Measurements from ENCODE around the gene MYMK. TPM values are rescaled to one million over a fixed set of nuclear protein-coding genes. Genes with fewer than 3 reads are reported as not detected.

MYMK gene
- polyA plus RNA-seq, 3 donors = 0.30 TPM; not detected in 2

DNA sequence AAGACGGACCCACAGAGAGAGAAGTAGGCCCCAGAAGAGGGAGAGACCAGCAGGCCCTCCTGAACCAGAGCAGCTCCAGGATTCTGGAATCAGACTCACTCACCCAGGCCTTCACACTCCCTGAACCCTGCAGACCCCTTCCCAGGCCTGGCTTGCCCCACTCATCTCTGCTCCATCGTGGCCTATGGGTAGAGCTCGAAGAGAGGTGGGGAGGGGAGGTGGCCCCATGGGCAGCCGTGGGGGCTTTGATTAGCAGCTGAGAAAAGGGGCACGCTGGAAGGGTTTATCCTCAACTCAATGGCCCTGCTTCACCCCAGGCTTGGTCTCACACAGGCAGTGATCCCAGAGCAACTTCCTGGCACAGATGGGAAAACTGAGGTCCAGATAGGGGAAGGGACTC lies 613 bp downstream of the MYMK start:
- no peak for DNase-seq (ENCODE audit: extremely low read depth in 1 of 11, low read depth in 9 of 11, low spot score in 4 of 11)

DNA sequence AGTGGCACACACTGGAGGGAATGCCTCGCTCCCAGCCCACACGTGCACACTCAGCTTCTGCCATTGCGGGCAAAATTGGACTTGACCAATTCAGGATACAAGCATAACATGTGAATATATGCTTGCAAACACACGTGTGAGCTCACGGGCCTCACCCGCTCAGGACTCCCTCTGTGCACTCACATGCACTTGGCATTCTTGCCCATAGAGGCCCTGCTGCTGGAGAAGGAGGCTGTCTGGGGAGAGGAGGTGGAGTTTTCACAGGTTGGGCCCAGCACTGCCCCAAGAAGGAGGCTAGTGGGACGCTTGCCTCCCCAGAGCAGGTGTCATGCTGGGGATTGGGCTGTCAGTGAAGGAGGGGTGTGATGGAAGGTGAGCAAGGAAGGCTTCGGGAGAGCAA lies 1.7 kb downstream of the MYMK start:
- DNase-seq (ENCODE audit: extremely low read depth in 1 of 11, low read depth in 9 of 11, low spot score in 4 of 11) = no peak

DNA sequence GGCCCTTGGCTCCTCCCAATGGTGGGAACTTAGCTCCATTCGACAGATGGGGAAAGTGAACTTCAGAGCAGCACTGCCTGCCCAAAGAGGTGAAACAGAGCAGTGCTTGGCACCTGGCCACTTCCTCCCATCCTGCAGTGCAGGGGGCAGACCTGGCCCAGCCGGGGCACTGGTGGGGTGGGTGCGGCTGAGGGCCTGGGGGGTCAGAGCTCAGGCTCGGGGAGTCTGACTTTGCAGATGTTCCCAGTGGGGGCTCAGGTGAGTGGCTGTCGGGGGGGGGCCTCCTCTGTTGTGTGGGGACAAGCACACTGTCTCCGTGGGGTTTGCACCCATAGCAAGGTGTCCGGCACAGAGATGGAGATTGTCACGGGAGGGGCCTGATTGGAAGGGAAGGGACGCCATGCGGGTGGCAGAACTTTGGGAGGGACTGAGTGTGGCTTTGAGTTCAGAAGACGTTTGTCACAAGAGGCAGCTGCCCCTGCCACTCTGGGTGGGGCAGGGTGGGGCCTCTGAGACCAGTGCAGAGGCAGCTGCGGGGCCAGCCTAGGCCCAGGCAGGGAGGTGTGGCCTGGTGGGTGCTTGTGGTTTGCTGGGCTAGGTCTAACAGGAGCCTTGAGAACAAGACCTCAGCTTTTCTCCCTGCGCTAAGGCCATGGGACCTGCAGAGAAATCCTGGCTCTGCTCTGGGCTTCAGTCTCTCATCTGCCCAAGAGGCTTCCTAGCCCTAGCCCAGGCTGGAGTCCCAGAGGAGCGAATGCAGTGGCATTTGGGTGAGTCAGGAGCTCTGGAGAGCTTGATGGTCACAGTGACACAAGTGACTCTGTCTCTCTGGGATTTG lies 2.5 kb downstream of the MYMK start:
- no peak for DNase-seq (ENCODE audit: extremely low read depth in 1 of 11, low read depth in 9 of 11, low spot score in 4 of 11)

DNA sequence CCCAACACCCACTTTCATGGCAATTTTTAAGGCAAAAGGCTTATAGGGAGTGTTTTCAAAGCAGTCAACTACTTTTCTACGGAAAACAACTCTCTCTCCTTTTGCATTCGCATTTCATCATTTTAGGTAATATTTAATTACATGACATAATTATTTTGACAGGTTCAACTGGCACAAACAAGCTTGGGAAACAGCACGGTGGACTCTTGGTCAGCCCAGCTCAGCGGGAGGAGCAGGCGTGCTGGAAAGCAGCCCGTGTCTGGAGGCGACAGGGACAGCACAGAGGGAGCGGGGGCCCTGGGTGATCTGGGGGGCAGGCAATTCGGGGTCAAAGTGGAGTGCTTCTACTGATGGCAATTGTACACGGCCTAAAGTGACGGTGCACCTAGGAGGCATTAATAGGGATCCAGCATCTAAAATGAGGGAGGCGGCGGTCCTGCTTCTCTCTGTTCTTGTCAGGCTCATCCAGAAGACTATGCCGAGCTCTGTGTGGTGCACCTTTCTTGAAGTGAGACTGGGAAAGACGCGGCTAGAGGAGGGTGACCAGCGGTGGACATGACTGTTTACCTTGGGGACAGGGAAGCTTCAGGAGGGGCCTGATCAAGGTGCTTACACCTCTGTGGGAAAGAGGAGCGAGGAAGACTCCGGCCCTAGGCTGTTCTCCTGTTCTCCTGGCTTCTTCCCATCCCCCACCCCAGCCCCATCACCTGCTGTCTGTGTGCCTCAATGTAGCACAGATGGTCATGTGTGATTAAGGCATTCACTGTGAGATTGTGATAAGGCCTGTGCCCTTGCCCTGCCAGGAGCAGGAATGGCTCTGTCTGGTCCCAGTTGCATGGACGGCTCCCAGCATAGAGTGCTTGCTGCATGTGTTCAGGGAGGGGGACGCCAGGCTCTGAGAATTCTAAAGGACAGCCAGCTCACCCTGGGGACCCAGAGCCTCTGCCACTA lies 3.4 kb downstream of the MYMK start:
- no peak for DNase-seq (ENCODE audit: extremely low read depth in 1 of 11, low read depth in 9 of 11, low spot score in 4 of 11)

- no peak for DNase-seq (ENCODE audit: extremely low read depth in 1 of 11, low read depth in 9 of 11, low spot score in 4 of 11)
These were observed 4.5 kb downstream of the MYMK start for GRCh38 chr9:133520121-133520835.

DNA sequence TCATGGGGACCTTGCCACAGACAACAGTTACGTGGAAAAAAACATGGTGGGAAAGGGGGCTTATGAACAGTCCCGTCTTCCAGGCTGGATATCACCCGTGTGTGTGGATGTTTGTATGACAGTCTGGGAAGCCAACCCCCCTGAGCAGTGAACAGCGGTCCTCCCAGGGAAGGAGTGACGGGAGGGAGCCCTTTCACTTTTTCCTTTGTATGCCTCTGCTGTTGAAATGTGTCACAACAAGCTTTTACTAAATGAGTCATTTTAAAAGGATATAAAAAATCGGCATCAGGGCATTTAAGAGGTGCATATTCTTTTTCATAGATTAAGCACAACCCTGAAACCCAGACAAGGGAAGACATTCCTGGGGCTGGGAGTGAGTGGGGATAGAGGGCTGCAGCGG lies 5.1 kb downstream of the MYMK start:
- DNase-seq (ENCODE audit: extremely low read depth in 1 of 11, low read depth in 9 of 11, low spot score in 4 of 11) = no peak

DNA sequence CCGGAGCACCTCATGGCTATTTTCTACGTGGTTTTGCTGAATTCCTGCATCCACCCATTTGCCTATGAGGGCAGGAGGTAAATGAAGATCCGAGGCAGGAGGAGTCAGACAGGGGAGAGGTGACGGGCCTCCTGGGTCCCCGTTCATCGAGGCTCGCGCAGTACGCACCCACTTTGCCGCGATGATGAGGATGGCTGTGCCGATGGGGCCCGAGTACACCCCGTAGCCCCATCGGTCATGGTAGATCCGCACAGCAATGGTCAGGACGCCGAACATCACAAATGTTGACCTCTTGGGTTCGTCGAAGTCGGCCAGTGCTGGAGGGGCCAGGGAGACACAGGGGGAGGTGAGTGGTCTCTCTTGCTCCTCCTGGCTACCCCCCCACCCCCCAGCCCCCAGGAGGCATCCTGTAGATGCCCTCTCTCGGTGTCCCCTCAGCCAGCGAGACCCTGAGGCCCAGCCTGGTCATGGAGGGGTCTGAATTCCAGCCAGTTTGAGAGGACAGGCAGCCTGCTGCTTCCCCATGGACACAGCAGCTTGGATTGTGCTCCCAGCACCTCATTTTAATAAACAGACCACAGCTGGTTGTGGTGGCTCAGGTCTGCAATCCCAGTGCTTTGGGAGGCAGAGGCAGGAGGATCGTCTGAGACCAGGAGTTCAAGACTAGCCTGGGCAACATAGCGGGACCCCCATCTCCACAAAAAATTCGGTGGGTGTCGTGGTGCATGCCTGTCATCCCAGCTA lies 5.9 kb downstream of the MYMK start:
- no peak for DNase-seq (ENCODE audit: extremely low read depth in 1 of 11, low read depth in 9 of 11, low spot score in 4 of 11)

- no peak for DNase-seq (ENCODE audit: extremely low read depth in 1 of 11, low read depth in 9 of 11, low spot score in 4 of 11)
These were observed 6.6 kb downstream of the MYMK start for GRCh38 chr9:133518200-133518599.

- no peak for DNase-seq (ENCODE audit: extremely low read depth in 1 of 11, low read depth in 9 of 11, low spot score in 4 of 11)
These were observed 7.0 kb downstream of the MYMK start for GRCh38 chr9:133517711-133518110.

GRCh38 chr9:133516961-133517350 lies 7.8 kb downstream of the MYMK start:
- DNase-seq (ENCODE audit: extremely low read depth in 1 of 11, low read depth in 9 of 11, low spot score in 4 of 11) = no peak

DNA sequence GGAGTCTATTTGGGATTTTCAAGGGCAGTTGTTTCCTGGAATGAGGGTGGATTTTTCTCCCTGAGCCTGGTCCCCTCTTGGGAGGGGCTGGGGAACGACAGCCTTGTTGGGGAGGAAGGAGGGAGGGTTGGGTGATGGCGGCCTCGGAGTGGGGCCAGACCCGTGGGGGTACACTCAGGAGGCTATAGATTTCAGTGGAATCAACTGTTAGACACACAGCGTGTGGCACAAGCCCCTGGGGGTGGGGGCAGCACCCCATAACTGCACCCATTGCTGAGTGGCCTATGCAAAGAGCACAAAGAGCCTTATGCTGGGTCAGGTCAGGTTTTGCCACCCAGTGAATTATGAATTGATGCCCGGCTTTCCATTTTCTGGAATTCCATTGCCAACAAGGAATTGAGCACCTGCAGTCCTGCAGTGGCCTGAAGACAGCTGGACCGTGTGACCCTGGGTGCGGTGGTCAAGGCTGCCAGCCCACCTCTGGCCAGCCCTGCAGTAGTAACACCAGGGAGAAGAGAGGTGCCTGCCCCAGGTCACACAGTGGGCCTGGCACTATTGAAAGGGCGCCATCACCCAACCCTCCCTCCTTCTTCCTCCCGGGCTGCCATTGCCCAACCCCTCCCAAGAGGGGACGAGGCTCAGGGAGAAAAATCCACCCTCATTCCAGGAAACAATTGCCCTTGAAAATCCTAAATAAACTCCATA lies 8.4 kb downstream of the MYMK start:
- no peak for DNase-seq (ENCODE audit: extremely low read depth in 1 of 11, low read depth in 9 of 11, low spot score in 4 of 11)

DNA sequence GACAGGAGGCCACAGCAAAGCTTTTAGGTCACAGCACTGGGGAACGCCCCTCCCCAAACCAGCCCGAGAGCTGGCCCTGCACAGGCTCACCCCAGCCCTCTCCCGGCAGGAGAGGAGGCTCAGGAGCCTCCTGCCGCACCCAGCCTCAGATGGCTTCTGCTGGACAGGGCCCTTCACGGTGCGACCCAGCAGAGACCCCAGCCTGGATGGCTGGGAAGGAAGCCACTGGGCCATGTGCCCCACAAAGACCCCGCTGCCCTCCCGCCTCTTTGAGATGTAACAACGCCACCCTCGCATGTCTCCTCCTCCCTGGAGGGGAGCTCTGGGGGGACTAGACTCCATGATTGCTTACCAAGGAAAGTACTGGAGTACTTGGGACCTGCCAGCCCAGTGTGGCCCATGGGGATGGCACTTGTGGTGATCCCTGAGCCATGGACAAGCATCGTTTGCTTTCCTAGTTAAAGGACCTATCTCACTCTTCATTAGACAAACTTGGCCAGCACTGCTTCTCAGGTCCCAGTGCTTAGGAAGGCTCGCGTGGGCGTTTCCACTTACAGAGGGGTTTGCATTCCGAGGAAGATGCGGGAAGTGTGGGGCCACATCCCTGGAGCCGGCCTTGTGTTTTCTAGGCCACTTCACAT lies 9.0 kb downstream of the MYMK start:
- no peak for DNase-seq (ENCODE audit: extremely low read depth in 1 of 11, low read depth in 9 of 11, low spot score in 4 of 11)

DNA sequence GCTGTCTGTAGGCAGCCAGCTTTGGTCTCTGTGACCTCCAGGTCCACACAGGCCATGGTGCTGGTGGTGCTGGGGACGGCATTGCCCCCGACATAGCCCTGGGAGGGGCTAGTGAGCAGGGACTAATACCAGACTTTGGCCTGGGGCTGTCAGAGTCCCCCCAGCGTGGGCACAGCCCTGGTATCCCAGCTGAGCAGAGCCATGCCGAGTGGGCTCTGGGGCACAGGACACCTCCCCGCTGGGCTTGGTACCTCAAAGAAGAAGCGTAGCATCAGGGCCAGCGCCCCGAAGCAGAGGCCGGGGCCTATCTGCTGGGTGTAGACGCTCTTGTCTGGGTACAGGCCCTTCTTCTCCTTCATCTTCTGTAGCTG lies 9.5 kb downstream of the MYMK start:
- no peak for DNase-seq (ENCODE audit: extremely low read depth in 1 of 11, low read depth in 9 of 11, low spot score in 4 of 11)

GRCh38 chr9:133514460-133515239 lies 10.1 kb downstream of the MYMK start:
- DNase-seq (ENCODE audit: extremely low read depth in 1 of 11, low read depth in 9 of 11, low spot score in 4 of 11) = no peak

DNA sequence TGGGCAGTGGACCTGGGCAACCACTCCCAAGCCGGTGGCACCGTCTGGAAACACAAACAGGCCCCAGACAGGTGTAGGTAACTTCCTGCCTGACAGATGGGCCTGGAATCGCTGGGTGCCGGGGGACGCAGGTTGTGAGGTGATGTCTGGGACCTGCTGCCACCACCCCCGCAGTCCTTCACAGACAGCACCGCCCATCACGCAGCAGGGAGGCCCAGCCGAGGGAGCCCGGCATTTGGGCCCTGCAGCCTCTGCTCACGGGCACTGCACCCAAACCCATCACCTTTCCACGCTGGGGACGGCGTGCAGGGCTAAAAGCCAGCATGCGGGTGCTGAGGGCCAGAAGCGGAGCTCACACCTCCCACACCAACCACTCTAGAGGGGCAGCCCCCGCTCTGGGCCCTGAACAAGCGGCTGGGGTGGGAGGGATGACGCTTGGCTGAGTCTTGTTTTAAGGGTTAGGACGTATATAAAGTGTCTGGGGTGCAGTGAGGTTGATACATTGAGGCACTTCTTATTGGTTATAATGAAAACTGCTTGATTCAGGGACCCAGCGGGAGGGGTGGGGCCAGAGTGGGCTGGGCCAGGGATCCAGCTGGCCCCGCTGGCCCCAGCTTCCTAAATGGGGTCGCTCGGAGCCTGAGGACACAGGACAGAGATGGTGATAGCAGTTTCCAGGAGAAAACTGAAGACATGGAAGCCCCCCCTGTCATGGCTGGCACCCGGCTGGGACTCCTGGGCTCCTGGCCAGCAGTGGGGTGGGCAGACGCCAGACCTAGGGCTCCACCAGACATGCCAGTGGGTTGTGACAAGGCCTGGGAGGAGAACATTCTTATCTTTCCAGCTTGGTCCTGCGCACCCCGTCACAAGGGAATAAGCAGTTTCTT lies 11.3 kb downstream of the MYMK start:
- no peak for DNase-seq (ENCODE audit: extremely low read depth in 1 of 11, low read depth in 9 of 11, low spot score in 4 of 11)
